SK-N-SH (cell line): ENCODE results near the gene FMN1. TPM values are rescaled to one million over a fixed set of nuclear protein-coding genes. Genes with fewer than 3 reads are reported as not detected.

Experiments
- CHD2 ChIP-seq: fragments of 150-350 bp; IDR thresholded peaks from 2 replicates; pipeline ENCODE4 v1.6.1; 2018; ENCODE audit warnings: low read length; ENCODE audit not compliant: partially characterized antibody
- CTCF ChIP-seq: fragments of 200-600 bp; sonication (generic); IDR thresholded peaks from 2 replicates; pipeline ENCODE4 v1.6.1; 2017; ENCODE audit warnings: antibody characterized with exemption, mild to moderate bottlenecking, moderate library complexity
- ELF1 ChIP-seq: IDR thresholded peaks from 2 replicates; pipeline ENCODE4 v1.4.0; 2012
- EP300 ChIP-seq, 2 experiments: IDR thresholded peaks; 2 replicates each; pipeline versions ENCODE4 v1.4.0 to v1.6.1; 2012; ENCODE audit warnings: borderline replicate concordance in 1 of 2, low read depth in 1 of 2, low read length in 1 of 2
- FOXJ3 ChIP-seq: sonication (generic); formaldehyde crosslinking; IDR thresholded peaks from 2 replicates; pipeline ENCODE4 v1.5.1; 2020; ENCODE audit warnings: mild to moderate bottlenecking, missing genetic modification reagents
- GABPA ChIP-seq: IDR thresholded peaks from 2 replicates; pipeline ENCODE4 v1.4.0; 2012; ENCODE audit warnings: low read depth, mild to moderate bottlenecking
- GATA2 ChIP-seq: sonication (generic); formaldehyde crosslinking; IDR thresholded peaks from 2 replicates; pipeline ENCODE4 v1.5.0; 2020; ENCODE audit warnings: mild to moderate bottlenecking, missing genetic modification reagents
- JUND ChIP-seq: IDR thresholded peaks from 2 replicates; pipeline ENCODE4 v1.4.0; 2012
- MAX ChIP-seq: IDR thresholded peaks from 2 replicates; pipeline ENCODE4 v1.4.0; 2012; ENCODE audit warnings: low read depth
- MEF2A ChIP-seq: IDR thresholded peaks from 2 replicates; pipeline ENCODE4 v1.4.0; 2012; ENCODE audit warnings: low read depth, borderline replicate concordance
- MXI1 ChIP-seq: IDR thresholded peaks from 2 replicates; pipeline ENCODE4 v1.6.1; 2012; ENCODE audit warnings: mild to moderate bottlenecking, low read depth, low read length, improper control_type of control experiment
- NRF1 ChIP-seq: IDR thresholded peaks from 2 replicates; pipeline ENCODE4 v1.6.1; 2012; ENCODE audit warnings: low read depth, mild to moderate bottlenecking, low read length
- RAD21 ChIP-seq: IDR thresholded peaks from 2 replicates; pipeline ENCODE4 v1.6.1; 2012; ENCODE audit warnings: mild to moderate bottlenecking, low read length
- RCOR1 ChIP-seq: fragments of 150-350 bp; IDR thresholded peaks from 2 replicates; pipeline ENCODE4 v1.6.1; 2017; ENCODE audit warnings: antibody characterized with exemption, low read length
- RFX5 ChIP-seq: IDR thresholded peaks from 2 replicates; pipeline ENCODE4 v1.6.1; 2012; ENCODE audit warnings: mild to moderate bottlenecking, improper control_type of control experiment, low read length
- RXRA ChIP-seq: IDR thresholded peaks from 2 replicates; pipeline ENCODE4 v1.4.0; 2012; ENCODE audit warnings: low read depth, mild to moderate bottlenecking, borderline replicate concordance
- SIN3A ChIP-seq: IDR thresholded peaks from 2 replicates; pipeline ENCODE4 v1.6.1; 2012; ENCODE audit warnings: low read depth, mild to moderate bottlenecking, low read length, moderate library complexity, borderline replicate concordance
- TAF1 ChIP-seq: IDR thresholded peaks from 2 replicates; pipeline ENCODE4 v1.6.1; 2012; ENCODE audit warnings: low read depth, mild to moderate bottlenecking, low read length, moderate library complexity, borderline replicate concordance
- TCF12 ChIP-seq: IDR thresholded peaks from 2 replicates; pipeline ENCODE4 v1.4.0; 2012
- TEAD4 ChIP-seq: IDR thresholded peaks from 2 replicates; pipeline ENCODE4 v1.4.0; 2012; ENCODE audit warnings: mild to moderate bottlenecking, borderline replicate concordance; ENCODE audit not compliant: insufficient read depth
- YY1 ChIP-seq: IDR thresholded peaks from 2 replicates; pipeline ENCODE4 v1.4.0; 2012; ENCODE audit warnings: low read depth, mild to moderate bottlenecking
- polyA plus RNA-seq, 3 experiments: library from polyadenylated mRNA; depleted of rRNA; stranded (reverse); fragments of >200 nt; gene quantifications; 2 replicates each; pipeline ENCODE4 v1.2.3, GENCODE V29; 2012
- TF ChIP-seq, protein P1 (sequence below): fragments of 150-350 bp; IDR thresholded peaks from 2 replicates; pipeline ENCODE4 v1.6.1; 2017; ENCODE audit warnings: antibody characterized with exemption, low read length, low read depth, borderline replicate concordance
- TF ChIP-seq, protein P2 (sequence below): IDR thresholded peaks from 2 replicates; pipeline ENCODE4; 2012

The FMN1 gene
- polyA plus RNA-seq, 1 of the 3 experiments (the other 2 are of a cell fraction): 9.1 TPM

- no peak for TF ChIP-seq RFX5
- 0 out of 2 replicates have a peak, but pooled peaks have one; percentile 30 for TF ChIP-seq TAF1
- TF ChIP-seq, protein P1, sequence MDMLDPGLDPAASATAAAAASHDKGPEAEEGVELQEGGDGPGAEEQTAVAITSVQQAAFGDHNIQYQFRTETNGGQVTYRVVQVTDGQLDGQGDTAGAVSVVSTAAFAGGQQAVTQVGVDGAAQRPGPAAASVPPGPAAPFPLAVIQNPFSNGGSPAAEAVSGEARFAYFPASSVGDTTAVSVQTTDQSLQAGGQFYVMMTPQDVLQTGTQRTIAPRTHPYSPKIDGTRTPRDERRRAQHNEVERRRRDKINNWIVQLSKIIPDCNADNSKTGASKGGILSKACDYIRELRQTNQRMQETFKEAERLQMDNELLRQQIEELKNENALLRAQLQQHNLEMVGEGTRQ: no peak
- peak; percentile 98 to 100 for TF ChIP-seq EP300 (IDR thresholded peaks at IDR 0.05; ENCODE audit: borderline replicate concordance in 1 of 2, low read depth in 1 of 2, low read length in 1 of 2)
- TF ChIP-seq CHD2: peak; percentile 77
- peak; percentile 91 for TF ChIP-seq RCOR1
- TF ChIP-seq GABPA: no peak
- peak; percentile 92; the same call in 1 of the 2 replicates for TF ChIP-seq SIN3A
- peak; percentile 89 for TF ChIP-seq GATA2 (CRISPR knock-in tag)
- peak; percentile 100 for TF ChIP-seq TCF12
- TF ChIP-seq FOXJ3 (CRISPR knock-in tag): 0 out of 2 replicates have a peak, but pooled peaks have one; percentile 80
- TF ChIP-seq YY1: no peak
- peak; percentile 99 for TF ChIP-seq MEF2A
- TF ChIP-seq NRF1: no peak
- TF ChIP-seq ELF1: peak; percentile 11; the same call in 1 of the 2 replicates
- TF ChIP-seq TEAD4: peak; percentile 99
- TF ChIP-seq RXRA: peak; percentile 90
- peak; percentile 38; the same call in 1 of the 2 replicates for TF ChIP-seq MAX
- no peak for TF ChIP-seq CTCF
- TF ChIP-seq JUND: peak; percentile 97
- peak; percentile 37; the same call in 1 of the 2 replicates for TF ChIP-seq MXI1
- TF ChIP-seq RAD21: peak; percentile 15; the same call in 1 of the 2 replicates
- TF ChIP-seq, protein P2, sequence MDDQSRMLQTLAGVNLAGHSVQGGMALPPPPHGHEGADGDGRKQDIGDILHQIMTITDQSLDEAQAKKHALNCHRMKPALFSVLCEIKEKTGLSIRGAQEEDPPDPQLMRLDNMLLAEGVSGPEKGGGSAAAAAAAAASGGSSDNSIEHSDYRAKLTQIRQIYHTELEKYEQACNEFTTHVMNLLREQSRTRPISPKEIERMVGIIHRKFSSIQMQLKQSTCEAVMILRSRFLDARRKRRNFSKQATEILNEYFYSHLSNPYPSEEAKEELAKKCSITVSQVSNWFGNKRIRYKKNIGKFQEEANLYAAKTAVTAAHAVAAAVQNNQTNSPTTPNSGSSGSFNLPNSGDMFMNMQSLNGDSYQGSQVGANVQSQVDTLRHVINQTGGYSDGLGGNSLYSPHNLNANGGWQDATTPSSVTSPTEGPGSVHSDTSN: peak; percentile 98
Measured at GRCh38 chr15:33160581-33161165, 33.8 kb downstream of the FMN1 start (continued).
